Muscle layer of colon (tissue), 2 donors: ENCODE measurements around the gene BZW1.

Experiments used
- H3K27ac ChIP-seq: one replicate; pipeline ENCODE4 v1.7.0; 2013; ENCODE audit warnings: low read depth, mild to moderate bottlenecking, low read length, moderate library complexity
- H3K27me3 ChIP-seq, 2 donors: one replicate each; pipeline ENCODE4 v1.7.0; 2013; ENCODE audit warnings: low read length in 2 of 2, mild to moderate bottlenecking in 2 of 2; ENCODE audit not compliant: insufficient read depth in 2 of 2, control insufficient read depth in 1 of 2
- H3K36me3 ChIP-seq: one replicate; pipeline ENCODE4 v1.7.0; 2013; ENCODE audit warnings: mild to moderate bottlenecking, low read length; ENCODE audit not compliant: insufficient read depth
- H3K4me1 ChIP-seq: one replicate; pipeline ENCODE4 v1.7.0; 2013; ENCODE audit warnings: mild to moderate bottlenecking, low read length; ENCODE audit not compliant: insufficient read depth
- H3K4me3 ChIP-seq, 2 donors: one replicate each; pipeline ENCODE4 v1.7.0; 2013; ENCODE audit warnings: low read length in 2 of 2, low read depth in 1 of 2, mild to moderate bottlenecking in 1 of 2, moderate library complexity in 1 of 2
- H3K9ac ChIP-seq: one replicate; pipeline ENCODE4 v1.7.0; 2013; ENCODE audit warnings: low read length
- H3K9me3 ChIP-seq: one replicate; pipeline ENCODE4 v1.7.0; 2013; ENCODE audit warnings: mild to moderate bottlenecking, low read length
- donor health status: abdominal sarcoma.
- donor health status: Adenocarcinoma of cecum.

Gene BZW1

GRCh38 chr2:200863782-200864175 lies 52.1 kb downstream of the BZW1 start:
- H3K9me3 ChIP-seq = no peaks in the 10 kb centered on the region
- no peaks in the 10 kb centered on the region for H3K27me3 ChIP-seq
- H3K4me1 ChIP-seq = peaks cover 29% of the 10 kb centered on the region
- H3K9ac ChIP-seq = peak overlapping the region; percentile 93
- peak overlapping the region; percentile 93 to 99 for H3K4me3 ChIP-seq
- peaks cover 11% of the 10 kb centered on the region for H3K36me3 ChIP-seq
- peak overlapping the region; percentile 100 for H3K27ac ChIP-seq

- peak within 1 kb of the TSS; percentile 93 to 99 for H3K4me3 ChIP-seq
These were observed 52.7 kb downstream of the BZW1 start, which contains the start of gene CLK1 for GRCh38 chr2:200864176-200865034. Gene CLK1 (minus strand): TSS chr2:200864658. CDS start chr2:200861862, 2,796 bp downstream.

GRCh38 chr2:200869014-200869413 lies 57.3 kb downstream of the BZW1 start:
- Histone ChIP-seq H3K4me3 (no peak overlapping the region), H3K9ac (no peak overlapping the region)

More at GRCh38 chr2:200864176-200865034, 52.7 kb downstream of the BZW1 start, which contains the start of gene CLK1:
- Histone ChIP-seq H3K27me3 (no peaks in the 10 kb centered on the region), H3K9me3 (no peaks in the 10 kb centered on the region), H3K36me3 (peaks cover 5% of the 10 kb centered on the region), H3K27ac (peak within 1 kb of the TSS; percentile 100), H3K9ac (peak within 1 kb of the TSS; percentile 93), H3K4me1 (peaks cover 23% of the 10 kb centered on the region)

GRCh38 chr2:200871151-200871550 lies 59.4 kb downstream of the BZW1 start:
- Histone ChIP-seq H3K9ac (no peak overlapping the region), H3K4me1 (no peaks in the 10 kb centered on the region), H3K27ac (no peak overlapping the region), H3K36me3 (peaks cover 12% of the 10 kb centered on the region), H3K9me3 (no peaks in the 10 kb centered on the region), H3K27me3 (no peaks in the 10 kb centered on the region), H3K4me3 (no peak overlapping the region)

More at GRCh38 chr2:200869014-200869413, 57.3 kb downstream of the BZW1 start:
- Histone ChIP-seq H3K4me1 (no peaks in the 10 kb centered on the region), H3K9me3 (no peaks in the 10 kb centered on the region), H3K27me3 (no peaks in the 10 kb centered on the region), H3K27ac (no peak overlapping the region), H3K36me3 (no peaks in the 10 kb centered on the region)

- no peak overlapping the region for H3K9ac ChIP-seq
- peaks cover 17% of the 10 kb centered on the region for H3K36me3 ChIP-seq
- no peak overlapping the region for H3K4me3 ChIP-seq
- H3K4me1 ChIP-seq = no peaks in the 10 kb centered on the region
- no peak overlapping the region for H3K27ac ChIP-seq
- H3K9me3 ChIP-seq = no peaks in the 10 kb centered on the region
- H3K27me3 ChIP-seq = no peaks in the 10 kb centered on the region
These were observed 61.9 kb downstream of the BZW1 start for GRCh38 chr2:200873560-200873959.
